Testis (tissue), 3 donors: ENCODE data around the gene SEL1L3. TPM values are rescaled to one million over a fixed set of nuclear protein-coding genes. Genes with fewer than 3 reads are reported as not detected.

Source experiments
- DNase-seq: peaks from one replicate; pipeline ENCODE4 v3.0.0-alpha.2; 2019
- H3K27ac ChIP-seq, 2 donors: fragments of 200-600 bp; sonication (generic); one replicate each; pipeline ENCODE4 v1.5.1; 2019
- H3K27me3 ChIP-seq: fragments of 200-600 bp; sonication (generic); one replicate; pipeline ENCODE4 v1.5.1; 2019
- H3K36me3 ChIP-seq: fragments of 200-600 bp; sonication (generic); one replicate; pipeline ENCODE4 v1.5.1; 2017; ENCODE audit warnings: low read depth; ENCODE audit errors: missing control alignments
- H3K4me1 ChIP-seq: fragments of 200-600 bp; sonication (generic); one replicate; pipeline ENCODE4 v1.5.1; 2019
- H3K4me3 ChIP-seq, 2 donors: fragments of 200-600 bp; sonication (generic); one replicate each; pipeline ENCODE4 v1.5.1; 2017 to 2019
- H3K9me3 ChIP-seq: fragments of 200-600 bp; sonication (generic); one replicate; pipeline ENCODE4 v1.5.1; 2017
- POLR2A ChIP-seq: fragments of 450-650 bp; IDR thresholded peaks from one replicate; pipeline ENCODE4 v1.6.1; 2017; ENCODE audit warnings: antibody characterized with exemption, mild to moderate bottlenecking, moderate library complexity
- WGBS, 2 donors: methylation state at CpG; one replicate each; pipeline ENCODE4 v1.1.5; 2018; 5-methylcytosine and 5-hydroxymethylcytosine counted together
- intact Hi-C: fragments of 100-400 bp; cut with DNase I; formaldehyde crosslinking; loops from one replicate; pipeline ENCODE4 v1.15.1; 2023; ENCODE audit warnings: low total_unique reads
- polyA plus RNA-seq: library from polyadenylated mRNA; stranded (reverse); fragments of 350-450 nt; fragmentation: Illumina TruSeq; extraction: RNeasy Lipid Tissue Mini Kit (QIAGEN cat#74804); gene quantifications from one replicate; pipeline ENCODE4 v1.2.3, GENCODE V29; 2014; ENCODE audit warnings: low read depth, low replicate concordance; ENCODE audit not compliant: insufficient read depth
- total RNA-seq, 2 donors: library from RNA; depleted of rRNA; stranded (reverse); fragments of >200 nt; gene quantifications; one replicate each; pipeline ENCODE4 v1.2.3, GENCODE V29; 2016
- TF ChIP-seq, protein P1 (sequence below), 3 experiments: fragments of 450-650 bp in 2 of 3; fragments of 200-600 bp in 1 of 3; sonication (generic) in 1 of 3; IDR thresholded peaks; one replicate each; pipeline ENCODE4 v1.5.1; 2016 to 2019; ENCODE audit warnings: antibody characterized with exemption in 3 of 3, mild to moderate bottlenecking in 2 of 3, moderate library complexity in 1 of 3

SEL1L3 gene
- total and polyA plus RNA-seq, 3 donors from 2014 or later = 5.0 to 15.6 (median 6.9) TPM

DNA sequence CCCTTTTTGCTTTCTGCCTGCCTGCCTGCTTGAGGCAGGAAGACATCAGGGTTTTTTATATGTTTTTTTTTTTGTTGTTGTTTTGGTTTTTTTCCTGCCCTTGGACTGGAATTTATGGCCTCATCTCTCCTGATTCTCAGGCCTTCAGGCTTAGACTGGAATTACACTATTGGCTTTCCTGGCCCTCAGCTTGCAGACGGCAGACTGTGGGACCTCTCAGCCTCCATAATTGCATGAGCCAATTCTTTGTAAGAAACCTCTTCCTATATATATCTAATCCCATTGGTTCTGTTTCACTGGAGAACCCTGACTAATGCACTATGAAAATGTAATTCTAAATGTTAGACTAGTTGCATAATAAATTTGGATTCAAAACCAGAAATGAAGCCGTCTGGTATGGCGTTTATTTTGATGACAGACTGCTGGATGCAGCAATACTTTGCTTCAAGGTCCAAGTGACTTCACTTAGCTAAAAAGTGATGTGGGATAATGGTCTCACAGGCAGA is 59.0 kb downstream of the SEL1L3 start:
- Histone ChIP-seq H3K4me3 (no peak overlapping the region), H3K27me3 (no peaks in the 10 kb centered on the region), H3K4me1 (no peaks in the 10 kb centered on the region), H3K27ac (no peak overlapping the region), H3K9me3 (no peaks in the 10 kb centered on the region), H3K36me3 (no peaks in the 10 kb centered on the region)
- intact Hi-C loops = no loop called here
- 92 to 93% methylated on average over 3 of the region's 3 CpGs for WGBS, 2 donors
- TF ChIP-seq, protein P1, sequence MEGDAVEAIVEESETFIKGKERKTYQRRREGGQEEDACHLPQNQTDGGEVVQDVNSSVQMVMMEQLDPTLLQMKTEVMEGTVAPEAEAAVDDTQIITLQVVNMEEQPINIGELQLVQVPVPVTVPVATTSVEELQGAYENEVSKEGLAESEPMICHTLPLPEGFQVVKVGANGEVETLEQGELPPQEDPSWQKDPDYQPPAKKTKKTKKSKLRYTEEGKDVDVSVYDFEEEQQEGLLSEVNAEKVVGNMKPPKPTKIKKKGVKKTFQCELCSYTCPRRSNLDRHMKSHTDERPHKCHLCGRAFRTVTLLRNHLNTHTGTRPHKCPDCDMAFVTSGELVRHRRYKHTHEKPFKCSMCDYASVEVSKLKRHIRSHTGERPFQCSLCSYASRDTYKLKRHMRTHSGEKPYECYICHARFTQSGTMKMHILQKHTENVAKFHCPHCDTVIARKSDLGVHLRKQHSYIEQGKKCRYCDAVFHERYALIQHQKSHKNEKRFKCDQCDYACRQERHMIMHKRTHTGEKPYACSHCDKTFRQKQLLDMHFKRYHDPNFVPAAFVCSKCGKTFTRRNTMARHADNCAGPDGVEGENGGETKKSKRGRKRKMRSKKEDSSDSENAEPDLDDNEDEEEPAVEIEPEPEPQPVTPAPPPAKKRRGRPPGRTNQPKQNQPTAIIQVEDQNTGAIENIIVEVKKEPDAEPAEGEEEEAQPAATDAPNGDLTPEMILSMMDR (IDR thresholded peaks at IDR 0.05) = no peak
- TF ChIP-seq POLR2A = no peak
- DNase-seq = no peak

DNA sequence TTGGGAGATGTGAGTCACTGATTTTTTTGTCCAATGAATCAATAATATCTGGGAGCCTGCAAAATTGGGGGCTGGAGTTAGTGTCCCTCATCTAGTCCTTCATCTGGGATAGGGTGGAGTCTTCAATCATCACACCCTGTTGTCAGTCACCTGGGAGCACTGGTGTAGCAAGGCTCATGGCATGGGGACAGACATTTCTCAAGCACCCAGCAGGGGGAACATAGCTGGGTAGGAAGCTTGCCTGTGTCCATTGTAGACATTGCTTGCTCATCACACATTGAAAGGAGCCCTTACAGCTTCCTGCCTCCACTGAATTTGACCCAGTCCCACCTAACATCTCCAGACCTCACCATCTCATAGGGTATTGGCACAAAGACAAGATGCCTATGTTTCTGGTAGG is 61.2 kb downstream of the SEL1L3 start:
- H3K4me1 ChIP-seq = no peaks in the 10 kb centered on the region
- intact Hi-C loops = no loop called here
- no peaks in the 10 kb centered on the region for H3K36me3 ChIP-seq
- H3K4me3 ChIP-seq = no peak overlapping the region
- no peak for DNase-seq
- H3K27me3 ChIP-seq = no peaks in the 10 kb centered on the region
- H3K9me3 ChIP-seq = no peaks in the 10 kb centered on the region
- TF ChIP-seq, protein P1 (IDR thresholded peaks at IDR 0.05) = no peak
- no peak for TF ChIP-seq POLR2A
- no peak overlapping the region for H3K27ac ChIP-seq

GRCh38 chr4:25800245-25800644 is 62.5 kb downstream of the SEL1L3 start:
- Histone ChIP-seq H3K27me3 (no peaks in the 10 kb centered on the region), H3K4me3 (no peak overlapping the region), H3K27ac (no peak overlapping the region), H3K9me3 (no peaks in the 10 kb centered on the region), H3K36me3 (no peaks in the 10 kb centered on the region), H3K4me1 (no peaks in the 10 kb centered on the region)
- no peak for DNase-seq
- 86 to 89% methylated on average over 2 of the region's 2 CpGs for WGBS, 2 donors
- intact Hi-C loops = no loop called here
- TF ChIP-seq, protein P1 (IDR thresholded peaks at IDR 0.05) = no peak
- TF ChIP-seq POLR2A = no peak

- WGBS, 2 donors = 87 to 92% methylated on average over 5 of the region's 5 CpGs
- DNase-seq = no peak
- H3K9me3 ChIP-seq = no peaks in the 10 kb centered on the region
- no peaks in the 10 kb centered on the region for H3K4me1 ChIP-seq
- H3K36me3 ChIP-seq = no peaks in the 10 kb centered on the region
- H3K27ac ChIP-seq = no peak overlapping the region
- no peaks in the 10 kb centered on the region for H3K27me3 ChIP-seq
- TF ChIP-seq, protein P1 (IDR thresholded peaks at IDR 0.05) = no peak
- TF ChIP-seq POLR2A = no peak
- H3K4me3 ChIP-seq = no peak overlapping the region
- intact Hi-C loops = no loop called here
Measured at GRCh38 chr4:25799522-25799921, 63.3 kb downstream of the SEL1L3 start.

GRCh38 chr4:25797136-25797535 is 65.7 kb downstream of the SEL1L3 start:
- Histone ChIP-seq H3K4me3 (no peak overlapping the region), H3K27ac (no peak overlapping the region), H3K9me3 (no peaks in the 10 kb centered on the region), H3K27me3 (no peaks in the 10 kb centered on the region), H3K36me3 (no peaks in the 10 kb centered on the region), H3K4me1 (no peaks in the 10 kb centered on the region)
- DNase-seq = peak; percentile 4
- intact Hi-C loops = no loop called here
- TF ChIP-seq, protein P1 (IDR thresholded peaks at IDR 0.05) = no peak
- TF ChIP-seq POLR2A = no peak
- WGBS, 2 donors = 65 to 72% methylated on average over 8 of the region's 8 CpGs
